ENCODE data around the gene LILRB5. TPM values are rescaled to one million over a fixed set of nuclear protein-coding genes. Genes with fewer than 3 reads are reported as not detected.
"Not testable (repeated sequence)": the region's sequence is repeated elsewhere in the genome, so short reads cannot be mapped to it uniquely, and the experiment has no call there.

LILRB5 gene
- total and polyA plus RNA-seq, 4 donors: 0.84 to 4.0 (median 2.4) TPM

- WGBS (ENCODE audit: insufficient coverage): 83% methylated on average over 11 of the region's 13 CpGs
- not testable (repeated sequence) for H3K27me3 ChIP-seq (ENCODE audit: control insufficient read depth, insufficient read depth, low read length)
These were observed 21.0 kb upstream of the LILRB5 start for GRCh38 chr19:54278056-54278455.

GRCh38 chr19:54277111-54277615 lies 20.1 kb upstream of the LILRB5 start:
- not testable (repeated sequence) for H3K4me3 ChIP-seq (ENCODE audit: low read depth, low read length); H3K36me3 ChIP-seq (ENCODE audit: control insufficient read depth, insufficient read depth, low read length); H3K27ac ChIP-seq (ENCODE audit: low read depth, low read length); H3K4me1 ChIP-seq (ENCODE audit: control insufficient read depth, insufficient read depth, low read length); H3K9me3 ChIP-seq (ENCODE audit: control insufficient read depth, insufficient read depth, low read length); H3K27me3 ChIP-seq (ENCODE audit: control insufficient read depth, insufficient read depth, low read length); DNase-seq (ENCODE audit: low read depth in 4 of 6, low spot score in 6 of 6)
- WGBS (ENCODE audit: insufficient coverage): 80% methylated on average over 9 of the region's 15 CpGs

More at GRCh38 chr19:54278056-54278455, 21.0 kb upstream of the LILRB5 start:
- H3K27ac ChIP-seq (ENCODE audit: low read depth, low read length); H3K36me3 ChIP-seq (ENCODE audit: control insufficient read depth, insufficient read depth, low read length); H3K9me3 ChIP-seq (ENCODE audit: control insufficient read depth, insufficient read depth, low read length); DNase-seq (ENCODE audit: low read depth in 4 of 6, low spot score in 6 of 6); H3K4me3 ChIP-seq (ENCODE audit: low read depth, low read length); H3K4me1 ChIP-seq (ENCODE audit: control insufficient read depth, insufficient read depth, low read length): not testable (repeated sequence)

- Histone ChIP-seq H3K27me3 (ENCODE audit: control insufficient read depth, insufficient read depth, low read length) (no peaks in the 10 kb centered on the region), H3K27ac (ENCODE audit: low read depth, low read length) (no peak overlapping the region), H3K9me3 (ENCODE audit: control insufficient read depth, insufficient read depth, low read length) (no peaks in the 10 kb centered on the region), H3K4me3 (ENCODE audit: low read depth, low read length) (no peak overlapping the region), H3K4me1 (ENCODE audit: control insufficient read depth, insufficient read depth, low read length) (no peaks in the 10 kb centered on the region), H3K36me3 (ENCODE audit: control insufficient read depth, insufficient read depth, low read length) (no peaks in the 10 kb centered on the region)
- no peak for DNase-seq (ENCODE audit: low read depth in 4 of 6, low spot score in 6 of 6)
- 40% methylated on average over 1 of the region's 9 CpGs for WGBS (ENCODE audit: insufficient coverage)
These were observed 18.9 kb upstream of the LILRB5 start for GRCh38 chr19:54275951-54276350.

- H3K4me3 ChIP-seq (ENCODE audit: low read depth, low read length); H3K4me1 ChIP-seq (ENCODE audit: control insufficient read depth, insufficient read depth, low read length); H3K36me3 ChIP-seq (ENCODE audit: control insufficient read depth, insufficient read depth, low read length); H3K9me3 ChIP-seq (ENCODE audit: control insufficient read depth, insufficient read depth, low read length); H3K27ac ChIP-seq (ENCODE audit: low read depth, low read length); DNase-seq (ENCODE audit: low read depth in 4 of 6, low spot score in 6 of 6); H3K27me3 ChIP-seq (ENCODE audit: control insufficient read depth, insufficient read depth, low read length): not testable (repeated sequence)
- 68% methylated on average over 7 of the region's 9 CpGs for WGBS (ENCODE audit: insufficient coverage)
These were observed 17.4 kb upstream of the LILRB5 start for GRCh38 chr19:54274516-54274915.

DNA sequence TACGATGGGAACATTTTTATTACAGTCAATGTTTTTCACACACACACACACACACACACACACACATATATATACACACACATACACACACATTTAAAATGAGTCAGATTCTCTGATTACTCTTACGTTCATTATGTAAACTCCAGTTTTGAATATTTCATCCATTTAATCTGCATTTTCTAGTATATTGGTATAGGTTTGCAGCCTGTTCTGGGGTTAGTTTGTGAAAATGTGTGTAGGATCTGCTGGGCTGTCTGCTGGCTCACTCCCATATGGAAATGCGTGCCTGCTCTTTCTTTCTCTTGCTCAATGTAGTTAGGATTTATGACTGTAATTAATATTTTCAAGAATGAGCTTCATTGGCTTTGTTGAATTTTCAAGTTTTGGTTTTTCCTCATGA lies 16.7 kb upstream of the LILRB5 start:
- DNase-seq (ENCODE audit: low read depth in 4 of 6, low spot score in 6 of 6): no peak

DNA sequence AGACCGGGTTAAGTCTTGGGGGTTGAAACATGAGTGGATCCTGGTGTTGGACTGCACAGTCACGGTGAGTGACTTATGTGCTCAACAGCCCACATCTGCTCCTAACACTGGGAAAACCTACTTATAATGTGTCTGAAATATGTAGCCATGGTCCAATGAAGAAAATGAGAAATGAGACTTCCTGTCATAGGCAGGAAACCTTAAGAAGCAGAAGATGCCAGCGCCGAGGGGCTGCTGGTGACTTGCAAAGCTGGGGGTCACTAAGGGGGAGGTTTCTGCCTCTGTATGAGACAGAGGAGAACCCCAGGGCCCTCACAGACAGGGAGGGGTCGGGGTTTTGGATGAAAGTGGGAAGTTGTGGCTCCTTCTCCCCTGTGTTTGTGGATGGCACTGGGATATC lies 15.1 kb upstream of the LILRB5 start:
- not testable (repeated sequence) for H3K27ac ChIP-seq (ENCODE audit: low read depth, low read length); DNase-seq (ENCODE audit: low read depth in 4 of 6, low spot score in 6 of 6); H3K36me3 ChIP-seq (ENCODE audit: control insufficient read depth, insufficient read depth, low read length); H3K4me1 ChIP-seq (ENCODE audit: control insufficient read depth, insufficient read depth, low read length); H3K9me3 ChIP-seq (ENCODE audit: control insufficient read depth, insufficient read depth, low read length); H3K4me3 ChIP-seq (ENCODE audit: low read depth, low read length); H3K27me3 ChIP-seq (ENCODE audit: control insufficient read depth, insufficient read depth, low read length)
- WGBS (ENCODE audit: insufficient coverage): 83% methylated on average over 2 of the region's 5 CpGs

More for the DNA sequence above, 16.7 kb upstream of the LILRB5 start:
- Histone ChIP-seq H3K27ac (ENCODE audit: low read depth, low read length) (no peak overlapping the region), H3K4me3 (ENCODE audit: low read depth, low read length) (no peak overlapping the region), H3K9me3 (ENCODE audit: control insufficient read depth, insufficient read depth, low read length) (no peaks in the 10 kb centered on the region), H3K27me3 (ENCODE audit: control insufficient read depth, insufficient read depth, low read length) (no peaks in the 10 kb centered on the region), H3K4me1 (ENCODE audit: control insufficient read depth, insufficient read depth, low read length) (no peaks in the 10 kb centered on the region), H3K36me3 (ENCODE audit: control insufficient read depth, insufficient read depth, low read length) (no peaks in the 10 kb centered on the region)
- no CpG with 5 or more reads among the region's 3 CpGs for WGBS (ENCODE audit: insufficient coverage)

DNA sequence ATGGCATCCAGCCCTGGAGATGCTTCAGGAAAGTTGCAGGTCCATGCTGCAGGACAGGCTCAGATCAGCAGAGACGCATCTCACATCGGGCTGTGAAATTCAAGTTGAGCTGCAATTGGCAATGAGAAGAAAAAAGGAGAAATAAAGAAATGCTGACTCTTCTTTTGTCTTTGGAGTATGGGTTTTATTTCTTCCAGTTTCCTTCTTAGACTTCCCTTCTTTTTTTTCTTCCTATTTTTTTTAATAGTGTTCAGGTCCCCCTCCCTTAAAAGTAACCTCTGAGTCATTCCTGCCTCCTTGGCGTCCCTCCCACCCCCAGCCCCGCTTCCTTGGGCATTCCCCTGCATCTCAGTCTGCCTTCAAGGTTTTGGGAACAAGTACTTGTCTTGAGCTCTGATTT lies 14.5 kb upstream of the LILRB5 start:
- not testable (repeated sequence) for H3K27me3 ChIP-seq (ENCODE audit: control insufficient read depth, insufficient read depth, low read length); H3K36me3 ChIP-seq (ENCODE audit: control insufficient read depth, insufficient read depth, low read length); H3K27ac ChIP-seq (ENCODE audit: low read depth, low read length); H3K4me3 ChIP-seq (ENCODE audit: low read depth, low read length); DNase-seq (ENCODE audit: low read depth in 4 of 6, low spot score in 6 of 6); H3K9me3 ChIP-seq (ENCODE audit: control insufficient read depth, insufficient read depth, low read length); H3K4me1 ChIP-seq (ENCODE audit: control insufficient read depth, insufficient read depth, low read length)
- WGBS (ENCODE audit: insufficient coverage): no CpG with 5 or more reads among the region's 4 CpGs

DNA sequence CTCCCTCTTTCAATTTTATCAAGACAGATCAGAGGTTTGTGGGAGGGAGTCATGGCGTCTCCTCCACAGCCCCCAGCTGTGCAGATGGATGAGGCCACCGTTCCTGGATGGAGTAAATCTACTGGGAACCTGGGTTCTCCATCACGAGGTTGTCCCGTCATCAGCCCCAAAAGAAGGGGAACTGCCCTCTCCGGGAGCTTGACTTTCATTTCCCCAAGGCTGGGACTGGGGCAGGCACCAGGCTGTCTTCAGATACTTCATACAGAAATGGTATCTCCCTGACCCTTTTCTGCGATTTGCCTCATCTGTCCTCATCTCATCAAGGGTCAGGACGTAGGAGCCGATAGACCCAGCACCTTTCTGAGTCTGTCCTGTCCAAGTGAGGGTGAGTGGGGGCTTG lies 14.0 kb upstream of the LILRB5 start:
- 75% methylated on average over 5 of the region's 8 CpGs for WGBS (ENCODE audit: insufficient coverage)
- Histone ChIP-seq H3K9me3 (ENCODE audit: control insufficient read depth, insufficient read depth, low read length) (no peaks in the 10 kb centered on the region), H3K27me3 (ENCODE audit: control insufficient read depth, insufficient read depth, low read length) (no peaks in the 10 kb centered on the region), H3K4me3 (ENCODE audit: low read depth, low read length) (no peak overlapping the region), H3K4me1 (ENCODE audit: control insufficient read depth, insufficient read depth, low read length) (no peaks in the 10 kb centered on the region), H3K27ac (ENCODE audit: low read depth, low read length) (no peak overlapping the region), H3K36me3 (ENCODE audit: control insufficient read depth, insufficient read depth, low read length) (no peaks in the 10 kb centered on the region)
- no peak for DNase-seq (ENCODE audit: low read depth in 4 of 6, low spot score in 6 of 6)

DNA sequence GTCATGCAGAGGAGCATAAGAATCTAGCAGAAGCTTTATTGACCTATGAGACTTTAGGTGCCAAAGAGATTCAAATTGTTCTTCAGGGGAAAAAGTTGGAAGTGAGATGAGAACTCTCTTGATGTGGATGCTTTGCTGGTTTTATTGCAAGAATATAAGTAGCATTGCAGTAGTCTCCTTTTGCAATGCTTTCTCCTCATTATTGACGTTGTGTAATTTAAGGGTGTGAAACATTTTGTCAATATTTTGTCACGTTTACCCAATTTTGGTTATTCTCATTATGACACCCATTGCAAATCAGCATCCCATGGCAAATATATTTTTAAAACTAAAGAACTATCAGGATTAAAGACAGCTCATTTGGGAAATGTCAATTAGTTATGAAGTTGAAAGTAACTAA lies 11.9 kb upstream of the LILRB5 start:
- no CpG with 5 or more reads among the region's 2 CpGs for WGBS (ENCODE audit: insufficient coverage)
- no peak for DNase-seq (ENCODE audit: low read depth in 4 of 6, low spot score in 6 of 6)
- H3K27ac ChIP-seq (ENCODE audit: low read depth, low read length): no peak overlapping the region
- no peak overlapping the region for H3K4me3 ChIP-seq (ENCODE audit: low read depth, low read length)
- no peaks in the 10 kb centered on the region for H3K4me1 ChIP-seq (ENCODE audit: control insufficient read depth, insufficient read depth, low read length)
- no peaks in the 10 kb centered on the region for H3K36me3 ChIP-seq (ENCODE audit: control insufficient read depth, insufficient read depth, low read length)
- H3K9me3 ChIP-seq (ENCODE audit: control insufficient read depth, insufficient read depth, low read length): no peaks in the 10 kb centered on the region
- H3K27me3 ChIP-seq (ENCODE audit: control insufficient read depth, insufficient read depth, low read length): no peaks in the 10 kb centered on the region

GRCh38 chr19:54266133-54266532 lies 9.1 kb upstream of the LILRB5 start:
- Histone ChIP-seq H3K27me3 (ENCODE audit: control insufficient read depth, insufficient read depth, low read length) (no peaks in the 10 kb centered on the region), H3K4me3 (ENCODE audit: low read depth, low read length) (no peak overlapping the region), H3K27ac (ENCODE audit: low read depth, low read length) (no peak overlapping the region), H3K4me1 (ENCODE audit: control insufficient read depth, insufficient read depth, low read length) (no peaks in the 10 kb centered on the region), H3K9me3 (ENCODE audit: control insufficient read depth, insufficient read depth, low read length) (no peaks in the 10 kb centered on the region), H3K36me3 (ENCODE audit: control insufficient read depth, insufficient read depth, low read length) (no peaks in the 10 kb centered on the region)
- peak in 5 of 6 donors; percentile 10 to 81 (median 29) for DNase-seq (ENCODE audit: low read depth in 4 of 6, low spot score in 6 of 6)
- 0% methylated on average over 2 of the region's 6 CpGs for WGBS (ENCODE audit: insufficient coverage)

Measured in spinal cord (tissue), 10 donors.